A673 (cell line): ENCODE measurements around the gene LHX4. TPM values are rescaled to one million over a fixed set of nuclear protein-coding genes. Genes with fewer than 3 reads are reported as not detected.

Source experiments
- BruUV-seq: library from RNA; stranded (reverse); fragments of 400-500 nt; replicated peaks from 2 replicates; lab custom pipeline; 2021; lab: Mats Ljungman, UMichigan
- CTCF ChIA-PET: fragments of 300-600 bp; sonication (Branson Sonifier 250); formaldehyde crosslinking; loops from one replicate; lab custom pipeline; 2022; ENCODE audit warnings: antibody characterized with exemption; lab: Charles Lee
- POLR2A ChIA-PET: fragments of 300-600 bp; sonication (Branson Sonifier 250); formaldehyde crosslinking; loops from one replicate; lab custom pipeline; 2022; ENCODE audit warnings: antibody characterized with exemption; ENCODE audit not compliant: low non-redundant PET; lab: Charles Lee
- DNase-seq: peaks from one replicate; pipeline ENCODE4 v3.0.0-alpha.2; 2015; ENCODE audit warnings: low spot score
- H3K27ac ChIP-seq: fragments of 200-600 bp; sonication (generic); 2 replicates; pipeline ENCODE4 v1.5.1; 2016; ENCODE audit warnings: mixed run types, low read depth, mild to moderate bottlenecking, mixed read lengths, antibody characterized with exemption, low read length; ENCODE audit not compliant: poor library complexity, severe bottlenecking
- H3K27me3 ChIP-seq: fragments of 200-600 bp; sonication (generic); replicated peaks from 2 replicates; pipeline ENCODE4 v1.6.1; 2017; ENCODE audit warnings: mixed run types, low read depth, mild to moderate bottlenecking, mixed read lengths, antibody characterized with exemption, low read length; ENCODE audit not compliant: insufficient read depth, poor library complexity
- H3K36me3 ChIP-seq: fragments of 200-600 bp; sonication (generic); 2 replicates; pipeline ENCODE4 v1.6.1; 2016; ENCODE audit warnings: mixed run types, mild to moderate bottlenecking, mixed read lengths, antibody characterized with exemption, low read length; ENCODE audit not compliant: insufficient read depth, poor library complexity, severe bottlenecking
- H3K4me1 ChIP-seq: fragments of 200-600 bp; sonication (generic); 2 replicates; pipeline ENCODE4 v1.6.1; 2017; ENCODE audit warnings: mixed run types, mild to moderate bottlenecking, mixed read lengths, antibody characterized with exemption, low read length; ENCODE audit not compliant: insufficient read depth, poor library complexity, severe bottlenecking
- H3K4me3 ChIP-seq: fragments of 200-600 bp; sonication (generic); 2 replicates; pipeline ENCODE4 v1.5.1; 2016; ENCODE audit warnings: low read depth, mixed run types, mild to moderate bottlenecking, mixed read lengths, low read length; ENCODE audit not compliant: poor library complexity, severe bottlenecking
- H3K9me3 ChIP-seq: fragments of 200-600 bp; sonication (generic); 2 replicates; pipeline ENCODE4 v1.6.1; 2016; ENCODE audit warnings: mixed run types, low read depth, mild to moderate bottlenecking, mixed read lengths, antibody characterized with exemption, low read length; ENCODE audit not compliant: poor library complexity, severe bottlenecking
- EZH2 ChIP-seq: fragments of 200-600 bp; sonication (generic); IDR thresholded peaks from 2 replicates; pipeline ENCODE4 v1.6.1; 2017; ENCODE audit warnings: borderline replicate concordance, low read depth, mild to moderate bottlenecking, mixed read lengths, antibody characterized with exemption, low read length; ENCODE audit not compliant: poor library complexity, severe bottlenecking
- intact Hi-C: fragments of 100-400 bp; cut with micrococcal nuclease; formaldehyde crosslinking; loops from one replicate; pipeline ENCODE4 v1.10.0; 2022; ENCODE audit not compliant: unreplicated experiment
- total RNA-seq: library from RNA; stranded (reverse); gene quantifications from 2 replicates; pipeline ENCODE4 v1.2.3, GENCODE V29; 2021
- TF ChIP-seq, protein P1 (sequence below): fragments of 300-800, 200-600 bp; sonication (generic); conservative IDR thresholded peaks from 2 replicates; pipeline ENCODE4 v1.5.1; 2017; ENCODE audit warnings: low read depth, mild to moderate bottlenecking, antibody characterized with exemption, low read length, moderate library complexity, mixed read lengths

Gene LHX4
- total RNA-seq, 1 experiment from 2014 or later = not detected

- Histone ChIP-seq H3K36me3 (no peaks in the 10 kb centered on the region), H3K4me1 (no peaks in the 10 kb centered on the region), H3K9me3 (no peaks in the 10 kb centered on the region), H3K27me3 (no peaks in the 10 kb centered on the region), H3K4me3 (no peak overlapping the region), H3K27ac (no peak overlapping the region)
- no TSS peak for BruUV-seq
- intact Hi-C loops = no loop called here
- TF ChIP-seq, protein P1, sequence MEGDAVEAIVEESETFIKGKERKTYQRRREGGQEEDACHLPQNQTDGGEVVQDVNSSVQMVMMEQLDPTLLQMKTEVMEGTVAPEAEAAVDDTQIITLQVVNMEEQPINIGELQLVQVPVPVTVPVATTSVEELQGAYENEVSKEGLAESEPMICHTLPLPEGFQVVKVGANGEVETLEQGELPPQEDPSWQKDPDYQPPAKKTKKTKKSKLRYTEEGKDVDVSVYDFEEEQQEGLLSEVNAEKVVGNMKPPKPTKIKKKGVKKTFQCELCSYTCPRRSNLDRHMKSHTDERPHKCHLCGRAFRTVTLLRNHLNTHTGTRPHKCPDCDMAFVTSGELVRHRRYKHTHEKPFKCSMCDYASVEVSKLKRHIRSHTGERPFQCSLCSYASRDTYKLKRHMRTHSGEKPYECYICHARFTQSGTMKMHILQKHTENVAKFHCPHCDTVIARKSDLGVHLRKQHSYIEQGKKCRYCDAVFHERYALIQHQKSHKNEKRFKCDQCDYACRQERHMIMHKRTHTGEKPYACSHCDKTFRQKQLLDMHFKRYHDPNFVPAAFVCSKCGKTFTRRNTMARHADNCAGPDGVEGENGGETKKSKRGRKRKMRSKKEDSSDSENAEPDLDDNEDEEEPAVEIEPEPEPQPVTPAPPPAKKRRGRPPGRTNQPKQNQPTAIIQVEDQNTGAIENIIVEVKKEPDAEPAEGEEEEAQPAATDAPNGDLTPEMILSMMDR = no peak
- TF ChIP-seq EZH2 = no peak
- POLR2A ChIA-PET = no interaction called here
- CTCF ChIA-PET = interaction anchor here (1.6 kb wide), 1 partner anchor 9 kb away, joined by 6 read pairs; no protein-coding TSS in a partner anchor
- DNase-seq = no peak
These were observed 31.0 kb downstream of the LHX4 start for GRCh38 chr1:180261030-180261429.

DNA sequence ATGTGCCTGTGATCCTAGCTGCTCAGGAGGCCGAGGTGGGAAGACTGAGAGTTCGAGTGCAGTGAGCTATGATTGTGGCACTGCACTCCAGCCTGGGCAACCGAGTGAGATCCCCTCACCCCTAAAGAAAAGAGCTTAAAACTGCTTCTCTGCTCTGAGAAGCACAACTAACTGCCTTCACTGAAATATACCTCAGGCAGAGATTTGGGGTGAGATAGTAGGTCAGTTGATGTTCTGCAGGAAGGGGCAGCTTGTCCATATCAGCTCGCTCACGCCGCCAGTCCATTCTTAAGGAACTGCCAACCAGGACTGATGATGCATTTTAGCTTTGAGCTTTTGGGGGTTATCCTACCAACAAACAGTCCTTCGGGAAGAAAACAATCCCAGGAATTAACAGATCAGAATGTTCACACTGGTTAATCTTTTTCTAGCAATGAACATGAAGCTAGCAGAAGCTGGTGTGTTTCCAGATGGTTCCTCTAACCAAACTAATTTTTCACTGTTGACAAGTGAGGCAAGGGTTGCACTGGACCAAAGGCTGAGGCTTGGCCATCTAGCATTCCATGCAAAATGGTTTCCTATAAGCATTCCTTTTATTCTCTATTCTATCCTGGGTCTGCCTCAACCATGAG lies 31.6 kb downstream of the LHX4 start:
- POLR2A ChIA-PET = no interaction called here

GRCh38 chr1:180262628-180263488 lies 32.8 kb downstream of the LHX4 start:
- ChIA-PET CTCF (no interaction called here), POLR2A (interaction anchor here (0.5 kb wide), 1 partner anchor 109 kb away, joined by 3 read pairs; no protein-coding TSS in a partner anchor)
- TF ChIP-seq, protein P1 = no peak
- TF ChIP-seq EZH2 = no peak
- Histone ChIP-seq H3K9me3 (no peaks in the 10 kb centered on the region), H3K27ac (no peak overlapping the region), H3K36me3 (no peaks in the 10 kb centered on the region), H3K27me3 (no peaks in the 10 kb centered on the region), H3K4me3 (no peak overlapping the region), H3K4me1 (no peaks in the 10 kb centered on the region)
- DNase-seq = peak; percentile 17
- intact Hi-C loops = no loop called here
- no TSS peak for BruUV-seq

More for the DNA sequence above, 31.6 kb downstream of the LHX4 start:
- H3K36me3 ChIP-seq = no peaks in the 10 kb centered on the region
- no peaks in the 10 kb centered on the region for H3K9me3 ChIP-seq
- intact Hi-C loops = no loop called here
- H3K27me3 ChIP-seq = no peaks in the 10 kb centered on the region
- no peak overlapping the region for H3K27ac ChIP-seq
- H3K4me1 ChIP-seq = no peaks in the 10 kb centered on the region
- CTCF ChIA-PET = interaction anchor here (1.6 kb wide), 1 partner anchor 9 kb away, joined by 6 read pairs; no protein-coding TSS in a partner anchor
- DNase-seq = no peak
- no peak overlapping the region for H3K4me3 ChIP-seq
- no TSS peak for BruUV-seq
- TF ChIP-seq, protein P1 = no peak
- TF ChIP-seq EZH2 = no peak
